HepG2 (cell line): ENCODE data around the gene RAB3A. TPM values are rescaled to one million over a fixed set of nuclear protein-coding genes. Genes with fewer than 3 reads are reported as not detected.
A peak's percentile ranks its signal among the peaks of the same experiment; 100 is the strongest.

Experiments
- CAMTA2 ChIP-seq: sonication (generic); formaldehyde crosslinking; IDR thresholded peaks from 2 replicates; pipeline ENCODE4 v1.4.0; 2020; ENCODE audit warnings: mild to moderate bottlenecking, missing genetic modification reagents, borderline replicate concordance
- HOXA3 ChIP-seq: sonication (generic); formaldehyde crosslinking; IDR thresholded peaks from 2 replicates; pipeline ENCODE4 v1.5.0; 2020; ENCODE audit warnings: missing genetic modification reagents
- IRX3 ChIP-seq: sonication (generic); formaldehyde crosslinking; IDR thresholded peaks from 2 replicates; pipeline ENCODE4 v1.8.1; 2023; ENCODE audit warnings: mild to moderate bottlenecking, low read depth, missing genetic modification reagents, borderline replicate concordance
- MEIS1 ChIP-seq: sonication (generic); formaldehyde crosslinking; IDR thresholded peaks from 2 replicates; pipeline ENCODE4 v1.9.0; 2021; ENCODE audit warnings: mild to moderate bottlenecking, missing genetic modification reagents, moderate library complexity, borderline replicate concordance
- NFATC3 ChIP-seq: sonication (generic); formaldehyde crosslinking; IDR thresholded peaks from 2 replicates; pipeline ENCODE4 v1.5.1; 2020; ENCODE audit warnings: mild to moderate bottlenecking, missing genetic modification reagents
- NR2F1 ChIP-seq, 2 experiments: fragments of 450-650 bp in 1 of 2; formaldehyde crosslinking in 1 of 2; IDR thresholded peaks; 2 replicates each; pipeline versions ENCODE4 v1.5.0 to v1.6.1; 2016 to 2020; ENCODE audit warnings: mild to moderate bottlenecking in 1 of 2, missing compliant biosample characterization in 1 of 2, missing genetic modification reagents in 1 of 2, moderate library complexity in 1 of 2
- ZMYM2 ChIP-seq: sonication (generic); formaldehyde crosslinking; IDR thresholded peaks from 2 replicates; pipeline ENCODE4 v1.8.0; 2022; ENCODE audit warnings: mild to moderate bottlenecking, missing genetic modification reagents
- ZNF331 ChIP-seq: sonication (generic); formaldehyde crosslinking; IDR thresholded peaks from 2 replicates; pipeline ENCODE4 v1.4.0; 2020; ENCODE audit warnings: missing genetic modification reagents
- ZNF335 ChIP-seq: sonication (generic); formaldehyde crosslinking; IDR thresholded peaks from 2 replicates; pipeline ENCODE4 v1.4.0; 2020; ENCODE audit warnings: missing genetic modification reagents
- ZNF33B ChIP-seq: sonication (generic); formaldehyde crosslinking; IDR thresholded peaks from 2 replicates; pipeline ENCODE4 v1.5.1; 2020; ENCODE audit warnings: mild to moderate bottlenecking, missing genetic modification reagents
- ZNF543 ChIP-seq: sonication (generic); formaldehyde crosslinking; IDR thresholded peaks from 2 replicates; pipeline ENCODE4 v1.4.0; 2020; ENCODE audit warnings: mild to moderate bottlenecking, missing genetic modification reagents
- polyA plus RNA-seq, 8 experiments: library from polyadenylated mRNA; depleted of rRNA in 3 of 8; stranded (reverse) in 7 of 8; unstranded in 1 of 8; fragments of >200 nt; fragmentation: Illumina TruSeq in 4 of 8; extraction: Trizol in 4 of 8; gene quantifications; 2 replicates each; pipeline versions ENCODE4 v1.2.1 to v1.2.3, GENCODE V29; 2011 to 2016; ENCODE audit warnings: low read depth in 4 of 8, missing spikeins in 1 of 8, mixed read lengths in 1 of 8; ENCODE audit not compliant: insufficient read depth in 1 of 8
- total RNA-seq, 5 experiments: library from RNA; depleted of rRNA; stranded (reverse); fragments of >200 nt; fragmentation: Illumina TruSeq; extraction: Trizol; gene quantifications; 2 replicates each; pipeline ENCODE4 v1.2.3, GENCODE V29; 2016; ENCODE audit warnings: low read depth in 1 of 5
- TF ChIP-seq, protein P1 (sequence below): sonication (generic); formaldehyde crosslinking; IDR thresholded peaks from 2 replicates; pipeline ENCODE4 v1.4.0; 2020; ENCODE audit warnings: missing genetic modification reagents, borderline replicate concordance
- TF ChIP-seq, protein P2 (sequence below): IDR thresholded peaks from 2 replicates; pipeline ENCODE4 v1.6.1; 2016; ENCODE audit warnings: missing compliant biosample characterization, missing genetic modification reagents, borderline replicate concordance
- TF ChIP-seq, protein P3 (sequence below): sonication (generic); formaldehyde crosslinking; IDR thresholded peaks from 2 replicates; pipeline ENCODE4 v1.5.1; 2020; ENCODE audit warnings: mild to moderate bottlenecking, moderate library complexity, missing genetic modification reagents

RAB3A gene
- total and polyA plus RNA-seq, 2 of the 13 experiments (the other 11 are each of a cell fraction or from before 2014, with no cell fraction given) = 0.58 to 0.98 TPM

DNA sequence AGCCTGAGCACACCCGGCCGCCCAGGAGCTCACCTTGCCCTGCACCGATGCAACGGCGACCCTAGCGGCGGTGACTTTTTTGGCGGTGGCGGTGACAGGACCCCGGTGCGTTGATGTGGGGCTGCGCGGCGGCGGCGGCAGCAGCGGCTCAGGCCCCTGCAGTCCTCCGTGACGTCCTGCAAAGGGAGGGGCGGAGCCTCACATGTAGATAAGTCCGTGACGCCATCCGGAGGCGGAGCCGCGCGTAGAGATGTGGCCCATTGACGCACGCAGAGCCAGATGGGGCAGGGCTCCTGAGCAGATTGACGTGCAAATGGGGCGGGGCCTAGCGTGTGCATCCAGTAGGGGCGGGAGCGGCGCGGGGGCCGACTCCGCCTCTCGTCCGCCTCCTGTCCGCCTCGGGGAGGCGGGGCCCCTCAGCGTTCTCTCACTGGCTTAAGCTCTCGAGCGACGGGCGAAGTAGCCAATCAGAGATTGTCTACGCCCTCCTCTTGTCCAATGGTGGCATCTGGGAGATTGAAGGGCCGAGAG lies at the start of gene RAB3A (continued):
- no peak for TF ChIP-seq NFATC3 (CRISPR knock-in tag)
- 0 out of 2 replicates have a peak, but pooled peaks have one; percentile 50 for TF ChIP-seq ZNF331
- peak; percentile 54 for TF ChIP-seq HOXA3 (CRISPR knock-in tag)
- TF ChIP-seq ZNF335 (CRISPR knock-in tag) = no peak
- TF ChIP-seq ZNF33B (CRISPR knock-in tag) = no peak
- TF ChIP-seq ZNF543 (CRISPR knock-in tag) = no peak
- no peak for TF ChIP-seq NR2F1 (CRISPR knock-in tag; IDR thresholded peaks at IDR 0.05)
- TF ChIP-seq IRX3 (CRISPR knock-in tag) = no peak
- TF ChIP-seq, protein P1, sequence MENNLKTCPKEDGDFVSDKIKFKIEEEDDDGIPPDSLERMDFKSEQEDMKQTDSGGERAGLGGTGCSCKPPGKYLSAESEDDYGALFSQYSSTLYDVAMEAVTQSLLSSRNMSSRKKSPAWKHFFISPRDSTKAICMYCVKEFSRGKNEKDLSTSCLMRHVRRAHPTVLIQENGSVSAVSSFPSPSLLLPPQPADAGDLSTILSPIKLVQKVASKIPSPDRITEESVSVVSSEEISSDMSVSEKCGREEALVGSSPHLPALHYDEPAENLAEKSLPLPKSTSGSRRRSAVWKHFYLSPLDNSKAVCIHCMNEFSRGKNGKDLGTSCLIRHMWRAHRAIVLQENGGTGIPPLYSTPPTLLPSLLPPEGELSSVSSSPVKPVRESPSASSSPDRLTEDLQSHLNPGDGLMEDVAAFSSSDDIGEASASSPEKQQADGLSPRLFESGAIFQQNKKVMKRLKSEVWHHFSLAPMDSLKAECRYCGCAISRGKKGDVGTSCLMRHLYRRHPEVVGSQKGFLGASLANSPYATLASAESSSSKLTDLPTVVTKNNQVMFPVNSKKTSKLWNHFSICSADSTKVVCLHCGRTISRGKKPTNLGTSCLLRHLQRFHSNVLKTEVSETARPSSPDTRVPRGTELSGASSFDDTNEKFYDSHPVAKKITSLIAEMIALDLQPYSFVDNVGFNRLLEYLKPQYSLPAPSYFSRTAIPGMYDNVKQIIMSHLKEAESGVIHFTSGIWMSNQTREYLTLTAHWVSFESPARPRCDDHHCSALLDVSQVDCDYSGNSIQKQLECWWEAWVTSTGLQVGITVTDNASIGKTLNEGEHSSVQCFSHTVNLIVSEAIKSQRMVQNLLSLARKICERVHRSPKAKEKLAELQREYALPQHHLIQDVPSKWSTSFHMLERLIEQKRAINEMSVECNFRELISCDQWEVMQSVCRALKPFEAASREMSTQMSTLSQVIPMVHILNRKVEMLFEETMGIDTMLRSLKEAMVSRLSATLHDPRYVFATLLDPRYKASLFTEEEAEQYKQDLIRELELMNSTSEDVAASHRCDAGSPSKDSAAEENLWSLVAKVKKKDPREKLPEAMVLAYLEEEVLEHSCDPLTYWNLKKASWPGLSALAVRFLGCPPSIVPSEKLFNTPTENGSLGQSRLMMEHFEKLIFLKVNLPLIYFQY (CRISPR knock-in tag) = no peak
- TF ChIP-seq CAMTA2 (CRISPR knock-in tag) = peak; percentile 69; the same call in 1 of the 2 replicates
- peak; percentile 33; the same call in 1 of the 2 replicates for TF ChIP-seq MEIS1 (CRISPR knock-in tag)
- no peak for TF ChIP-seq ZMYM2 (CRISPR knock-in tag)
- TF ChIP-seq, protein P2, sequence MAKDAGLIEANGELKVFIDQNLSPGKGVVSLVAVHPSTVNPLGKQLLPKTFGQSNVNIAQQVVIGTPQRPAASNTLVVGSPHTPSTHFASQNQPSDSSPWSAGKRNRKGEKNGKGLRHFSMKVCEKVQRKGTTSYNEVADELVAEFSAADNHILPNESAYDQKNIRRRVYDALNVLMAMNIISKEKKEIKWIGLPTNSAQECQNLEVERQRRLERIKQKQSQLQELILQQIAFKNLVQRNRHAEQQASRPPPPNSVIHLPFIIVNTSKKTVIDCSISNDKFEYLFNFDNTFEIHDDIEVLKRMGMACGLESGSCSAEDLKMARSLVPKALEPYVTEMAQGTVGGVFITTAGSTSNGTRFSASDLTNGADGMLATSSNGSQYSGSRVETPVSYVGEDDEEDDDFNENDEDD (CRISPR knock-in tag) = no peak
- TF ChIP-seq, protein P3, sequence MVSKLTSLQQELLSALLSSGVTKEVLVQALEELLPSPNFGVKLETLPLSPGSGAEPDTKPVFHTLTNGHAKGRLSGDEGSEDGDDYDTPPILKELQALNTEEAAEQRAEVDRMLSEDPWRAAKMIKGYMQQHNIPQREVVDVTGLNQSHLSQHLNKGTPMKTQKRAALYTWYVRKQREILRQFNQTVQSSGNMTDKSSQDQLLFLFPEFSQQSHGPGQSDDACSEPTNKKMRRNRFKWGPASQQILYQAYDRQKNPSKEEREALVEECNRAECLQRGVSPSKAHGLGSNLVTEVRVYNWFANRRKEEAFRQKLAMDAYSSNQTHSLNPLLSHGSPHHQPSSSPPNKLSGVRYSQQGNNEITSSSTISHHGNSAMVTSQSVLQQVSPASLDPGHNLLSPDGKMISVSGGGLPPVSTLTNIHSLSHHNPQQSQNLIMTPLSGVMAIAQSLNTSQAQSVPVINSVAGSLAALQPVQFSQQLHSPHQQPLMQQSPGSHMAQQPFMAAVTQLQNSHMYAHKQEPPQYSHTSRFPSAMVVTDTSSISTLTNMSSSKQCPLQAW = peak; percentile 38
